ENCODE measurements around the gene RAE1.

The RAE1 gene

DNA sequence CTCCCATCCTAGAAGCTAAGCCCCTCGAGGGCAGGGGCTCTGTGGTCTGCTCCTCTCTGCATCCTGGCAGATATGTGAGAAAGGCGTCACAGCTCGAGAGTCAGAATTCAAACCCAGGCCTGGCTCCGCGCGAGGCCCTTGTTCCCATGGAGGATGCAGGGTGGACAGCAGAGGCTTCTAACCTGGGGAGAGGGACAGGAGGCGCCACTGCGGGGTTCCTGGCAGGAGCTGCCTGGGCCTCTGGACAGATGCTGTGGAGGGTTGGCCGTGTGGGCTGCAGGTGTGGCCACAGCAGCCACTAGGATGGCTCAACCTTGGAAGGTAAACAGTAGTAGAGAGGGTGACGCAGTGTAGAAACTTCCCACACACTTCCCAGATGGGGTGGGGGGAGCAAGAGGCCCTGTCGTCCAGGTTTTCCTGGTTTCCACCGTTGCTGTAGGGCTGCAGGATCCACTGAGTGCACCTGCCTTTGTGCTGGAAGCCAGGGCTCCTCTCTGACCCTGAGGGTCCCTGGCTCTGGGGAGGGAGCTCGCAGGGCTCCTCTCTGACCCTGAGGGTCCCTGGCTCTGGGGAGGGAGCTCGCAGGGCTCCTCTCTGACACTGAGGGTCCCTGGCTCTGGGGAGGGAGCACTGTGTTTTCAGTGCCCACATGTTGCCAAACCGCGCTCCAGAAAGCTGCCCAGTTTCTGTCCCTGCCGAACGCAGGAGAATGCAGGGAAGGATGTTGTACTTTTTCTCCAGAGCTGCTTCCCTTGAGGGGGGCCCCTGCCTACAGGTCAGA, 54.4 kb downstream of the RAE1 start:
- H3K4me3 ChIP-seq (ENCODE audit: low read depth, low read length), result no peak overlapping the region
- DNase-seq (ENCODE audit: low read depth), result no peak
- TF ChIP-seq, protein P1, sequence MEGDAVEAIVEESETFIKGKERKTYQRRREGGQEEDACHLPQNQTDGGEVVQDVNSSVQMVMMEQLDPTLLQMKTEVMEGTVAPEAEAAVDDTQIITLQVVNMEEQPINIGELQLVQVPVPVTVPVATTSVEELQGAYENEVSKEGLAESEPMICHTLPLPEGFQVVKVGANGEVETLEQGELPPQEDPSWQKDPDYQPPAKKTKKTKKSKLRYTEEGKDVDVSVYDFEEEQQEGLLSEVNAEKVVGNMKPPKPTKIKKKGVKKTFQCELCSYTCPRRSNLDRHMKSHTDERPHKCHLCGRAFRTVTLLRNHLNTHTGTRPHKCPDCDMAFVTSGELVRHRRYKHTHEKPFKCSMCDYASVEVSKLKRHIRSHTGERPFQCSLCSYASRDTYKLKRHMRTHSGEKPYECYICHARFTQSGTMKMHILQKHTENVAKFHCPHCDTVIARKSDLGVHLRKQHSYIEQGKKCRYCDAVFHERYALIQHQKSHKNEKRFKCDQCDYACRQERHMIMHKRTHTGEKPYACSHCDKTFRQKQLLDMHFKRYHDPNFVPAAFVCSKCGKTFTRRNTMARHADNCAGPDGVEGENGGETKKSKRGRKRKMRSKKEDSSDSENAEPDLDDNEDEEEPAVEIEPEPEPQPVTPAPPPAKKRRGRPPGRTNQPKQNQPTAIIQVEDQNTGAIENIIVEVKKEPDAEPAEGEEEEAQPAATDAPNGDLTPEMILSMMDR (IDR thresholded peaks at IDR 0.05; ENCODE audit: insufficient read depth, low read depth, low read length, missing control alignments), result no peak

DNA sequence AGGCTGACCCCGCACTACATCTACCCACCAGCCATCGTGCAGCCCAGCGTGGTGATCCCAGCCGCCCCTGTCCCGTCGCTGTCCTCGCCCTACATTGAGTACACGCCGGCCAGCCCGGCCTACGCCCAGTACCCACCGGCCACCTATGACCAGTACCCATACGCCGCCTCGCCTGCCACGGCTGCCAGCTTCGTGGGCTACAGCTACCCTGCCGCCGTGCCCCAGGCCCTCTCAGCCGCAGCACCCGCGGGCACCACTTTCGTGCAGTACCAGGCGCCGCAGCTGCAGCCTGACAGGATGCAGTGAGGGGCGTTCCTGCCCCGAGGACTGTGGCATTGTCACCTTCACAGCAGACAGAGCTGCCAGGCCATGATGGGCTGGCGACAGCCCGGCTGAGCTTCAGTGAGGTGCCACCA, 56.5 kb downstream of the RAE1 start:
- no peak overlapping the region for H3K4me3 ChIP-seq (ENCODE audit: low read depth, low read length)
- TF ChIP-seq, protein P1 (IDR thresholded peaks at IDR 0.05; ENCODE audit: insufficient read depth, low read depth, low read length, missing control alignments), result no peak
- DNase-seq (ENCODE audit: low read depth), result no peak

DNA sequence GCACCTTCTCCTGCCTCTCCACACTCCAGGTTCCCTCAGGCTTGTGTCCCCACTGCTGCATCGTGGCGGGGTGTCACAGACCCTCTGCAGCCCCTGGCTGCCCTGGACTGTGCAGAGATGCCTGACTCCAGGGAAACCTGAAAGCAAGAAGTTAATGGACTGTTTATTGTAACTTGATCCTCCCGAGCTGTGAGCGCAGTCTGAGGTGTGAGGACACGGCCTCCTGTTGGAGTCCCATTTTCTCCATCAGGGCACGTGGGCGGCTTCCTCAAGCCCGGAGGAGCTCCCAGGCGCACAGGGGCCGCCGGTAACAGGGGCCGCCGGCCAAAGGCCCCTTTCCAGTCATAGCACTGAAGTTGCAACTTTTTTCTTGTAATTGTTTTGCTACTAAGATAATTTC, 57.1 kb downstream of the RAE1 start:
- TF ChIP-seq, protein P1 (IDR thresholded peaks at IDR 0.05; ENCODE audit: insufficient read depth, low read depth, low read length, missing control alignments), result no peak
- no peak overlapping the region for H3K4me3 ChIP-seq (ENCODE audit: low read depth, low read length)
- DNase-seq (ENCODE audit: low read depth), result no peak

DNA sequence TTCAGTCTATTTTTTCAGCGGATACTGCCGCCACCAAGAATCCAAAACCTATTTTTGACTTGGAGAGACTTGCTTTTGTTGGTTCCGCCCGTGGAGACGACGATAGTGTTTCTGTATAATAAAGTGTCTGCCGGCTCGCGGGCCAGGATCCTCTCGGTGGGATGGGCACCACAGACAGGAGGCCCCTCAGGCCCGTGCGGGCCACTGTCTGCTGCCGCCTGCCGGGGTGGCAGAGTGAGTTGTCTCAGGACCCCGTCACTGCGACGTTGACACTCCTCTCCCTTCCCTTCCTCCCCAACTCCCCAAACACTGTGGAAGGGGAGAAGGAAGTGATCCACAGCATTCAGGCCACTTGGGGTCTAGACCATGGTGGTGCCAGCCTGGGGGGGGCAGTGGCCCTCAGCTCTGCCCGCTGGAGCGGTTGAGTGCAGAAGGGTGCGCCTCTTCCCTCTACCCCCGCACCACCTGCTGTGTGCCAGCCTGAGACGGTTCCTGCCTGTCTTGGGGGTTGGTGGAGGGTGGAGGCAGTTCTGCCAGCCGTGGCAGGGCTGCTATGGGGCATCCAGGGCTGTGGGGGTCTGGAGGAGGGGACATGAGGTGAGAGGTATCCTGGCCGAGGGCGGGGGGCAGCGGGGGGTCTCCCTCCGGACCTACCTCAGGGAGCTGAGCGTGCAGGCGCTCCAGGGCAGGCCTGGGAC, 57.6 kb downstream of the RAE1 start:
- TF ChIP-seq, protein P1 (IDR thresholded peaks at IDR 0.05; ENCODE audit: insufficient read depth, low read depth, low read length, missing control alignments), result no peak
- no peak overlapping the region for H3K4me3 ChIP-seq (ENCODE audit: low read depth, low read length)
- no peak for DNase-seq (ENCODE audit: low read depth)

DNA sequence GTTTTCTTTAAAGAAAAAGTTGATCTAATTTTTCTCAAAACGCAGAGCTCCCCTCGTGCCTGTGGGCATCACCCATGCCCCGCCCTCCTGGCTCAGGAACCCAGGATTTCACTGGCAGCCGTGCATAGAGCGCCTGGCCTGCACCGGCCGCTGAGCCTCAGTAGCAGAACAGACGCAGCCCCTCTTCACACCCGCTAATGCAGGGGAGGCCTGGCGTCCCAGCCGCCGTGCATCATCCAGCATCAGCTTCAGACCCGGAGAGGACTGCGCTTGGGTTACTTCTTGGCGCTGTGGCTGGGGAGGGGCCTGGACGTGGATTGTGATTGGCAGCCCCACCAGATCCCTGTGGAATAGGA, 58.2 kb downstream of the RAE1 start:
- H3K4me3 ChIP-seq (ENCODE audit: low read depth, low read length), result no peak overlapping the region
- DNase-seq (ENCODE audit: low read depth), result no peak
- TF ChIP-seq, protein P1 (IDR thresholded peaks at IDR 0.05; ENCODE audit: insufficient read depth, low read depth, low read length, missing control alignments), result no peak

DNA sequence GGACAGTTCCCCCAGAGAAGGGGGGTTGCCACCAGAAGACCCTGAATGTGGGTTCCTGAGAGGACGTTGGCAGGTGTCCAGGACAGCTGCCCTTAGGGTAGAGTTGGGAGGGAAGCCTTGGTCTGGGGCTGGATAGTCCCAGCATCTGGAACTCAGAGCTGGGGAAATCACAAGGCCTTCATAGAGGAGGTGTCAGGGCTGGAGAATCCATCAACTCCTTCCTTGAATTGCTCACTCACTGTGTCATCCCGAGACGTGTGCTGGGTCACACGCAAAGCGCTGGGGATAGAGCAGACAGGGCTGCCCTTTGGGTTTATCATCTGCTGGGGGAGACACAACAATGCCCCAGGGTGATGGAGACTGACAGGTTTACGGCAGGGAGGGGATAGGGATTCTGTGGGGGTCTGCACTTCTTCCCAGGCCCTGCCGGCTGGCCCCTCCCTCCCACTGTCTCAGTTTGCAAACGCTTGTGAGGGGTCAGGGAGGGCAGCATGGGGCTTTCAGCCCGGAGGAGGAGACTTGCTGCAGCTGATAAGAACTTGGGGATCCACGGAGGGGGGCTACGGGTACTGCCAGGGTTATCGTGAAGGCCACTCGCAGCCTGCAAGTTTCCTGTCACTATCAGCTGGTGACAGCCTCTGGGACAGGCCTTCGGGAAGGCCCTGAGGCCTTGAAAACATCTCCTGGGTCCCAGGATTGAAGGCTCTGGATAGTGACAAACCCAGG, 58.8 kb downstream of the RAE1 start:
- TF ChIP-seq, protein P1 (IDR thresholded peaks at IDR 0.05; ENCODE audit: insufficient read depth, low read depth, low read length, missing control alignments), result no peak
- DNase-seq (ENCODE audit: low read depth), result no peak

More for the DNA sequence above, 58.8 kb downstream of the RAE1 start:
- H3K4me3 ChIP-seq (ENCODE audit: low read depth, low read length), result no peak overlapping the region

All from GM12865 (cell line).